SHP77 treated with DMSO at 0.1 percent for 48 hours (cell line): ENCODE measurements around the gene NOVA2.
A peak's percentile ranks its signal among the peaks of the same experiment; 100 is the strongest.

Source experiments
- DNase-seq: peaks from one replicate; lab custom pipeline; 2025; lab: John Stamatoyannopoulos, UW

The NOVA2 gene

GRCh38 chr19:45973553-45974338 lies at the start of gene NOVA2:
TSS of gene NOVA2 (minus strand) at chr19:45973865. CDS start at chr19:45973351, 514 bp downstream.
- peak; percentile 45 for DNase-seq

GRCh38 chr19:46023311-46023779 lies 49.7 kb upstream of the NOVA2 start:
- no peak for DNase-seq

- DNase-seq, result no peak
Observed at GRCh38 chr19:46022431-46023310, 49.0 kb upstream of the NOVA2 start, which contains the start of gene PGLYRP1. TSS of gene PGLYRP1 (minus strand) at chr19:46023053. CDS start at chr19:46023021, 32 bp downstream.

- DNase-seq, result no peak
Observed at GRCh38 chr19:46022061-46022430, 48.4 kb upstream of the NOVA2 start.

GRCh38 chr19:46021531-46022041 lies 47.9 kb upstream of the NOVA2 start:
- DNase-seq, result no peak

- DNase-seq, result no peak
Observed at GRCh38 chr19:46020819-46021125, 47.1 kb upstream of the NOVA2 start.

- no peak for DNase-seq
Observed at GRCh38 chr19:46019270-46019669, 45.6 kb upstream of the NOVA2 start.

- DNase-seq, result no peak
Observed at GRCh38 chr19:46018729-46019251, 45.1 kb upstream of the NOVA2 start.

- no peak for DNase-seq
Observed at GRCh38 chr19:46017874-46018675, 44.4 kb upstream of the NOVA2 start.

- no peak for DNase-seq
Observed at GRCh38 chr19:46017095-46017429, 43.4 kb upstream of the NOVA2 start.

GRCh38 chr19:46016426-46017094 lies 42.9 kb upstream of the NOVA2 start:
- DNase-seq, result no peak

- DNase-seq, result no peak
Observed at GRCh38 chr19:46015687-46016425, 42.2 kb upstream of the NOVA2 start.

GRCh38 chr19:46014941-46015686 lies 41.4 kb upstream of the NOVA2 start:
- no peak for DNase-seq

GRCh38 chr19:46014534-46014933 lies 40.9 kb upstream of the NOVA2 start:
- no peak for DNase-seq

- DNase-seq, result peak; percentile 22
Observed at GRCh38 chr19:46009530-46010510, 36.2 kb upstream of the NOVA2 start.

- DNase-seq, result no peak
Observed at GRCh38 chr19:46006411-46006810, 32.7 kb upstream of the NOVA2 start.

- no peak for DNase-seq
Observed at GRCh38 chr19:46002678-46003275, 29.1 kb upstream of the NOVA2 start.
